DND-41 (cell line): ENCODE data around the gene PUM1.

Experiments used
- EZH2 ChIP-seq: IDR thresholded peaks from 3 replicates; pipeline ENCODE4 v1.6.1; 2012; ENCODE audit warnings: borderline replicate concordance, low read depth, mild to moderate bottlenecking, moderate library complexity, low read length, inconsistent platforms; ENCODE audit not compliant: severe bottlenecking
- TF ChIP-seq, protein P1 (sequence below): IDR thresholded peaks from 2 replicates; pipeline ENCODE4 v1.5.1; 2012; ENCODE audit warnings: borderline replicate concordance, low read length, moderate library complexity, mild to moderate bottlenecking; ENCODE audit not compliant: poor library complexity, severe bottlenecking; ENCODE audit errors: extremely low read depth

DNA sequence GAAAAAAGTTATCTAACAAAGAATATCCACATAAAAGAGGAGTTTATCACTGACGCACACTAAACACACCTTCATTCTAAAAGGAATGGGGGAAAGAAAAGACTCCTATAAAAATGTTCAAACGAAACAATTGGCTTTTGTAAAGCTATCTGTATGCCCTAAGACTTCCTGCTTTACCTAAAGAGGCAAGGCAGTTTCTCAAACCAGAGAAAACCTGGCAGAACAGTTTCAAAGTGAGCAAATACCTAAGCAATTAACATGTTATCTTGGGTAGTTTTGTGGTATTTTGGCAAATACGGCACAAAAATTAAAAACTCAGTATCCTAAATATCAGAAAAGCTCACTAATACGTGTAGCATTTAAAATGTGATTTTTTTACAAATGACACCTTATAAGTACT is 1.9 kb downstream of the PUM1 start:
- no peak for TF ChIP-seq EZH2
- TF ChIP-seq, protein P1, sequence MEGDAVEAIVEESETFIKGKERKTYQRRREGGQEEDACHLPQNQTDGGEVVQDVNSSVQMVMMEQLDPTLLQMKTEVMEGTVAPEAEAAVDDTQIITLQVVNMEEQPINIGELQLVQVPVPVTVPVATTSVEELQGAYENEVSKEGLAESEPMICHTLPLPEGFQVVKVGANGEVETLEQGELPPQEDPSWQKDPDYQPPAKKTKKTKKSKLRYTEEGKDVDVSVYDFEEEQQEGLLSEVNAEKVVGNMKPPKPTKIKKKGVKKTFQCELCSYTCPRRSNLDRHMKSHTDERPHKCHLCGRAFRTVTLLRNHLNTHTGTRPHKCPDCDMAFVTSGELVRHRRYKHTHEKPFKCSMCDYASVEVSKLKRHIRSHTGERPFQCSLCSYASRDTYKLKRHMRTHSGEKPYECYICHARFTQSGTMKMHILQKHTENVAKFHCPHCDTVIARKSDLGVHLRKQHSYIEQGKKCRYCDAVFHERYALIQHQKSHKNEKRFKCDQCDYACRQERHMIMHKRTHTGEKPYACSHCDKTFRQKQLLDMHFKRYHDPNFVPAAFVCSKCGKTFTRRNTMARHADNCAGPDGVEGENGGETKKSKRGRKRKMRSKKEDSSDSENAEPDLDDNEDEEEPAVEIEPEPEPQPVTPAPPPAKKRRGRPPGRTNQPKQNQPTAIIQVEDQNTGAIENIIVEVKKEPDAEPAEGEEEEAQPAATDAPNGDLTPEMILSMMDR: no peak
